Suprapubic skin (tissue), 4 donors: ENCODE measurements around the gene SLC25A23. TPM values are rescaled to one million over a fixed set of nuclear protein-coding genes. Genes with fewer than 3 reads are reported as not detected.

ENCODE experiments used
- DNase-seq, 2 donors: peaks; one replicate each; pipeline ENCODE4 v3.0.0-alpha.2; 2019; ENCODE audit warnings: low spot score in 2 of 2
- H3K27ac ChIP-seq: fragments of 200-600 bp; sonication (generic); one replicate; pipeline ENCODE4 v1.5.1; 2019
- H3K27me3 ChIP-seq: fragments of 200-600 bp; sonication (generic); one replicate; pipeline ENCODE4 v1.5.1; 2019
- H3K36me3 ChIP-seq: fragments of 200-600 bp; sonication (generic); one replicate; pipeline ENCODE4 v1.5.1; 2019
- H3K4me1 ChIP-seq: fragments of 200-600 bp; sonication (generic); one replicate; pipeline ENCODE4 v1.5.1; 2019
- H3K4me3 ChIP-seq: fragments of 200-600 bp; sonication (generic); one replicate; pipeline ENCODE4 v1.5.1; 2019; ENCODE audit warnings: mild to moderate bottlenecking
- H3K9me3 ChIP-seq: fragments of 200-600 bp; sonication (generic); one replicate; pipeline ENCODE4 v1.5.1; 2019
- CTCF ChIP-seq, 2 donors: fragments of 200-600 bp in 1 of 2; fragments of 450-650 bp in 1 of 2; sonication (generic) in 1 of 2; IDR thresholded peaks; one replicate each; pipeline ENCODE4 v1.5.1; 2016 to 2019; ENCODE audit warnings: antibody characterized with exemption in 2 of 2, mild to moderate bottlenecking in 1 of 2, moderate library complexity in 1 of 2
- EP300 ChIP-seq: sonication (generic); formaldehyde crosslinking; IDR thresholded peaks from one replicate; pipeline ENCODE4 v1.6.1; 2017; ENCODE audit warnings: antibody characterized with exemption
- POLR2A ChIP-seq, 2 donors: fragments of 450-650 bp; IDR thresholded peaks; one replicate each; pipeline ENCODE4 v1.6.1; 2017; ENCODE audit warnings: antibody characterized with exemption in 2 of 2, mild to moderate bottlenecking in 2 of 2, moderate library complexity in 2 of 2
- POLR2AphosphoS5 ChIP-seq, 3 donors: sonication (generic); formaldehyde crosslinking; IDR thresholded peaks; one replicate each; pipeline ENCODE4 v1.6.1; 2017; ENCODE audit warnings: antibody characterized with exemption in 3 of 3
- WGBS: methylation state at CpG from one replicate; pipeline ENCODE4 v1.1.5; 2018; 5-methylcytosine and 5-hydroxymethylcytosine counted together
- total RNA-seq, 4 donors: library from RNA; depleted of rRNA; stranded (reverse); fragments of >200 nt; gene quantifications; one replicate each; pipeline ENCODE4 v1.1.0, GENCODE V29; 2016

SLC25A23 gene
- total RNA-seq, 4 donors from 2014 or later = 39.5 to 76.3 (median 61.6) TPM

- no peaks in the 10 kb centered on the region for H3K9me3 ChIP-seq
- 93% methylated on average over 3 of the region's 3 CpGs for WGBS
- H3K36me3 ChIP-seq = peaks cover 37% of the 10 kb centered on the region
- H3K4me3 ChIP-seq = no peak overlapping the region
- H3K27me3 ChIP-seq = no peaks in the 10 kb centered on the region
- TF ChIP-seq POLR2A (IDR thresholded peaks at IDR 0.05) (no peak), EP300 (no peak), POLR2AphosphoS5 (IDR thresholded peaks at IDR 0.05) (no peak), CTCF (IDR thresholded peaks at IDR 0.05) (no peak)
- no peak overlapping the region for H3K27ac ChIP-seq
- no peak for DNase-seq
- no peaks in the 10 kb centered on the region for H3K4me1 ChIP-seq
Measured at GRCh38 chr19:6448045-6448444, 11.5 kb downstream of the SLC25A23 start.

DNA sequence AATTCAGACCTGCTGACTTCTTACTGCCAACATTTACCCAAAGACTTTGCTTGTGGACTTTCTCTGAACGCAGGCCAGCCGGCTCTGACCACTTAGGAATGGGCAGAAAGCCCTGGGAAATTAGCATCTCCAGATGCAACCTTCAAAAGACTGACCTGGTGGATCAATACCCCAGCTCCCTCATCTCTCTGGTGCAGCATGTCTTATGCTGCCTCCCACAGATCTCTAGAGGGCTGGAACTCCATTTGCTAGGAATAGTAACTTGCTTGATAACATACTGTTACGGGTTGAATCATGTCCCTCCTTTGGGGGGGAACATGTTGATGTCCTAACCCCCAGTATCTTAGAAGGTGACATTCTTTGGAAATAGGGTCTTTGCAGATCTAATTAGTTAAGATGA lies 13.1 kb downstream of the SLC25A23 start:
- Histone ChIP-seq H3K4me3 (no peak overlapping the region), H3K36me3 (peaks cover 29% of the 10 kb centered on the region), H3K9me3 (no peaks in the 10 kb centered on the region), H3K4me1 (no peaks in the 10 kb centered on the region), H3K27ac (no peak overlapping the region), H3K27me3 (no peaks in the 10 kb centered on the region)
- TF ChIP-seq POLR2AphosphoS5 (IDR thresholded peaks at IDR 0.05) = no peak
- no peak for TF ChIP-seq POLR2A (IDR thresholded peaks at IDR 0.05)
- no peak for TF ChIP-seq EP300
- TF ChIP-seq CTCF (IDR thresholded peaks at IDR 0.05) = no peak
- 100% methylated on average over 3 of the region's 3 CpGs for WGBS
- DNase-seq = no peak

- TF ChIP-seq CTCF (IDR thresholded peaks at IDR 0.05) (no peak), POLR2A (IDR thresholded peaks at IDR 0.05) (no peak), EP300 (no peak), POLR2AphosphoS5 (IDR thresholded peaks at IDR 0.05) (no peak)
Measured at GRCh38 chr19:6443986-6444385, 15.6 kb downstream of the SLC25A23 start.

GRCh38 chr19:6442087-6442688 lies 17.4 kb downstream of the SLC25A23 start:
- TF ChIP-seq POLR2A (IDR thresholded peaks at IDR 0.05) = no peak
- no peak for TF ChIP-seq POLR2AphosphoS5 (IDR thresholded peaks at IDR 0.05)
- TF ChIP-seq CTCF (IDR thresholded peaks at IDR 0.05) = no peak
- no peak for TF ChIP-seq EP300
- peaks cover 21% of the 10 kb centered on the region for H3K36me3 ChIP-seq
- H3K27me3 ChIP-seq = no peaks in the 10 kb centered on the region

More at GRCh38 chr19:6443986-6444385, 15.6 kb downstream of the SLC25A23 start:
- Histone ChIP-seq H3K27ac (no peak overlapping the region), H3K27me3 (no peaks in the 10 kb centered on the region), H3K9me3 (no peaks in the 10 kb centered on the region), H3K36me3 (peaks cover 21% of the 10 kb centered on the region), H3K4me3 (no peak overlapping the region), H3K4me1 (no peaks in the 10 kb centered on the region)
- WGBS = 94% methylated on average over 13 of the region's 13 CpGs
- DNase-seq = no peak

DNA sequence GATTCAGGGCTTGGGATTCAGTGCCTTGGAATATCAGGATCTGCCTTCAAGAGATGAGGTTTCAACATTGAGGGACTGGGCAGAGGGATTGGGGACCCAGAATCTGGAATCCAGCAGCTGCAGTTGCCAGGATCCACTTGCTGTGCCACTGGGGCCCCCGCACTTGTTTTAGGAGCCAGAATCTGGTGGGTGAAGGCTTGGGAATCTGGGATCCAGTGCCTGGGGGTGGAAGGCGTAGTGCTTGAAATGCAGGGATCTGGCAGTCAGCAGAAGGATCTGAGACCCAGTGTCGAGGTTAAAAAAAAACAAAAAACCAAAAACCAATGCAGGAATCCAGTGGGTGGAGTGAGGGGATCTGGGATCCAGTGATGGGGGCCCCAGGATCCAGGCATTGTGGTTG lies 18.7 kb downstream of the SLC25A23 start:
- H3K27ac ChIP-seq = no peak overlapping the region
- no peaks in the 10 kb centered on the region for H3K27me3 ChIP-seq
- 73% methylated on average over 3 of the region's 3 CpGs for WGBS
- H3K36me3 ChIP-seq = peaks cover 11% of the 10 kb centered on the region
- H3K9me3 ChIP-seq = no peaks in the 10 kb centered on the region
- DNase-seq = no peak
- no peak overlapping the region for H3K4me3 ChIP-seq
- TF ChIP-seq CTCF (IDR thresholded peaks at IDR 0.05) (no peak), POLR2AphosphoS5 (IDR thresholded peaks at IDR 0.05) (no peak), POLR2A (IDR thresholded peaks at IDR 0.05) (no peak), EP300 (no peak)
- no peaks in the 10 kb centered on the region for H3K4me1 ChIP-seq

More at GRCh38 chr19:6442087-6442688, 17.4 kb downstream of the SLC25A23 start:
- WGBS = 85% methylated on average over 13 of the region's 13 CpGs
- no peak overlapping the region for H3K27ac ChIP-seq
- H3K9me3 ChIP-seq = no peaks in the 10 kb centered on the region
- H3K4me1 ChIP-seq = no peaks in the 10 kb centered on the region
- no peak for DNase-seq
- no peak overlapping the region for H3K4me3 ChIP-seq
